ENCODE results near the gene MDH2. TPM values are rescaled to one million over a fixed set of nuclear protein-coding genes. Genes with fewer than 3 reads are reported as not detected.

The MDH2 gene
- total RNA-seq, 1 experiment from 2014 or later = 313 TPM

GRCh38 chr7:76060842-76061241 is 12.9 kb downstream of the MDH2 start:
- Mint-ChIP-seq H3K27me3 (ENCODE audit: insufficient read depth, unreplicated experiment) (no peaks in the 10 kb centered on the region), H3K4me1 (ENCODE audit: low read depth, unreplicated experiment) (no peaks in the 10 kb centered on the region)

GRCh38 chr7:76062254-76062653 is 14.3 kb downstream of the MDH2 start:
- Histone ChIP-seq H3K9me3 (no peaks in the 10 kb centered on the region), H3K4me3 (ENCODE audit: low read depth, low read length) (no peak overlapping the region), H3K36me3 (ENCODE audit: control insufficient read depth, insufficient read depth, low read length) (peaks cover 4% of the 10 kb centered on the region), H3K4me1 (no peaks in the 10 kb centered on the region), H3K27me3 (replicated peaks; ENCODE audit: control insufficient read depth, insufficient read depth, low read length) (no peaks in the 10 kb centered on the region)
- no peak for DNase-seq
- CTCF ChIA-PET = no interaction called here
- BruUV-seq (replicated peaks) = no TSS peak
- H3K27ac Mint-ChIP-seq (ENCODE audit: unreplicated experiment) = no peak overlapping the region
- TF ChIP-seq CTCF (IDR thresholded peaks at IDR 0.05; ENCODE audit: insufficient read depth in 1 of 2, low read depth in 1 of 2, low read length in 1 of 2, severe bottlenecking in 1 of 2, unreplicated experiment in 1 of 2) = no peak
- POLR2A ChIA-PET = no interaction called here
- H3K27me3 Mint-ChIP-seq (ENCODE audit: insufficient read depth, unreplicated experiment) = no peaks in the 10 kb centered on the region
- no peaks in the 10 kb centered on the region for H3K4me1 Mint-ChIP-seq (ENCODE audit: low read depth, unreplicated experiment)
- H3K9me3 Mint-ChIP-seq (ENCODE audit: unreplicated experiment) = no peaks in the 10 kb centered on the region
- no peak overlapping the region for H3K4me3 Mint-ChIP-seq (ENCODE audit: unreplicated experiment)
- peaks cover 84% of the 10 kb centered on the region for H3K36me3 Mint-ChIP-seq (ENCODE audit: insufficient read depth, unreplicated experiment)
- intact Hi-C loops (cut with micrococcal nuclease; ENCODE audit: unreplicated experiment) = no loop called here

More at GRCh38 chr7:76060842-76061241, 12.9 kb downstream of the MDH2 start:
- TF ChIP-seq CTCF (IDR thresholded peaks at IDR 0.05; ENCODE audit: insufficient read depth in 1 of 2, low read depth in 1 of 2, low read length in 1 of 2, severe bottlenecking in 1 of 2, unreplicated experiment in 1 of 2) = no peak
- Histone ChIP-seq H3K9me3 (no peaks in the 10 kb centered on the region), H3K4me1 (no peaks in the 10 kb centered on the region), H3K4me3 (ENCODE audit: low read depth, low read length) (no peak overlapping the region), H3K27me3 (replicated peaks; ENCODE audit: control insufficient read depth, insufficient read depth, low read length) (no peaks in the 10 kb centered on the region), H3K36me3 (ENCODE audit: control insufficient read depth, insufficient read depth, low read length) (peaks cover 4% of the 10 kb centered on the region)
- ChIA-PET CTCF (no interaction called here), POLR2A (no interaction called here)
- no TSS peak for BruUV-seq (replicated peaks)
- no peak for DNase-seq
- Mint-ChIP-seq H3K9me3 (ENCODE audit: unreplicated experiment) (no peaks in the 10 kb centered on the region), H3K27ac (ENCODE audit: unreplicated experiment) (no peak overlapping the region), H3K4me3 (ENCODE audit: unreplicated experiment) (no peak overlapping the region), H3K36me3 (ENCODE audit: insufficient read depth, unreplicated experiment) (peaks cover 85% of the 10 kb centered on the region)
- intact Hi-C loops (cut with micrococcal nuclease; ENCODE audit: unreplicated experiment) = no loop called here

GRCh38 chr7:76063114-76063513 is 15.2 kb downstream of the MDH2 start:
- TF ChIP-seq CTCF (IDR thresholded peaks at IDR 0.05; ENCODE audit: insufficient read depth in 1 of 2, low read depth in 1 of 2, low read length in 1 of 2, severe bottlenecking in 1 of 2, unreplicated experiment in 1 of 2) = no peak
- H3K27me3 Mint-ChIP-seq (ENCODE audit: insufficient read depth, unreplicated experiment) = no peaks in the 10 kb centered on the region
- no peak overlapping the region for H3K4me3 Mint-ChIP-seq (ENCODE audit: unreplicated experiment)
- Histone ChIP-seq H3K36me3 (ENCODE audit: control insufficient read depth, insufficient read depth, low read length) (peaks cover 1% of the 10 kb centered on the region), H3K4me1 (no peaks in the 10 kb centered on the region), H3K4me3 (ENCODE audit: low read depth, low read length) (no peak overlapping the region), H3K9me3 (no peaks in the 10 kb centered on the region), H3K27me3 (replicated peaks; ENCODE audit: control insufficient read depth, insufficient read depth, low read length) (no peaks in the 10 kb centered on the region)
- CTCF ChIA-PET = no interaction called here
- peaks cover 75% of the 10 kb centered on the region for H3K36me3 Mint-ChIP-seq (ENCODE audit: insufficient read depth, unreplicated experiment)
- H3K9me3 Mint-ChIP-seq (ENCODE audit: unreplicated experiment) = no peaks in the 10 kb centered on the region
- BruUV-seq (replicated peaks) = no TSS peak
- DNase-seq = no peak
- H3K27ac Mint-ChIP-seq (ENCODE audit: unreplicated experiment) = no peak overlapping the region
- POLR2A ChIA-PET = no interaction called here
- no peaks in the 10 kb centered on the region for H3K4me1 Mint-ChIP-seq (ENCODE audit: low read depth, unreplicated experiment)
- intact Hi-C loops (cut with micrococcal nuclease; ENCODE audit: unreplicated experiment) = no loop called here

Data from Caco-2 (cell line).